NCI-H2107 (cell line): ENCODE results near the gene GPR119.
A peak's percentile ranks its signal among the peaks of the same experiment; 100 is the strongest.
"Not testable (repeated sequence)": the region's sequence is repeated elsewhere in the genome, so short reads cannot be mapped to it uniquely, and the experiment has no call there.

Experiments
- DNase-seq: peaks from one replicate; lab custom pipeline; 2025; lab: John Stamatoyannopoulos, UW

Gene GPR119

GRCh38 chrX:130385520-130385919 is at the start of gene GPR119:
GPR119 (minus strand) TSS chrX:130385674; CDS start chrX:130385447, 227 bp downstream.
- DNase-seq: no peak

GRCh38 chrX:130429236-130429635 is 43.8 kb upstream of the GPR119 start:
- not testable (repeated sequence) for DNase-seq

- no peak for DNase-seq
Observed at GRCh38 chrX:130426531-130426930, 41.1 kb upstream of the GPR119 start.

GRCh38 chrX:130419263-130419662 is 33.8 kb upstream of the GPR119 start:
- DNase-seq: no peak

- no peak for DNase-seq
Observed at GRCh38 chrX:130418740-130419139, 33.3 kb upstream of the GPR119 start.

GRCh38 chrX:130418066-130418465 is 32.6 kb upstream of the GPR119 start:
- DNase-seq: no peak

GRCh38 chrX:130416785-130417184 is 31.3 kb upstream of the GPR119 start:
- DNase-seq: no peak

GRCh38 chrX:130415201-130415600 is 29.7 kb upstream of the GPR119 start:
- DNase-seq: no peak

GRCh38 chrX:130414800-130415199 is 29.3 kb upstream of the GPR119 start:
- DNase-seq: no peak

- no peak for DNase-seq
Observed at GRCh38 chrX:130413415-130413814, 27.9 kb upstream of the GPR119 start.

- no peak for DNase-seq
Observed at GRCh38 chrX:130402208-130402684, 16.8 kb upstream of the GPR119 start.

- DNase-seq: peak; percentile 67
Observed at GRCh38 chrX:130401415-130402207, 16.1 kb upstream of the GPR119 start, which contains the start of gene RBMX2. RBMX2 (plus strand) TSS chrX:130401987; CDS start chrX:130402033, 46 bp downstream.

- DNase-seq: no peak
Observed at GRCh38 chrX:130395341-130395740, 9.9 kb upstream of the GPR119 start.

- peak; percentile 48 for DNase-seq
Observed at GRCh38 chrX:130393451-130394074, 8.1 kb upstream of the GPR119 start.

GRCh38 chrX:130386408-130386808 is 934 bp upstream of the GPR119 start:
- no peak for DNase-seq

GRCh38 chrX:130378024-130378669 is 7.3 kb downstream of the GPR119 start:
- DNase-seq: no peak

- no peak for DNase-seq
Observed at GRCh38 chrX:130376077-130376476, 9.4 kb downstream of the GPR119 start.

- DNase-seq: not testable (repeated sequence)
Observed at GRCh38 chrX:130352050-130352449, 33.4 kb downstream of the GPR119 start.

- DNase-seq: no peak
Observed at GRCh38 chrX:130351567-130351966, 33.9 kb downstream of the GPR119 start.

- no peak for DNase-seq
Observed at GRCh38 chrX:130347321-130347720, 38.2 kb downstream of the GPR119 start.

GRCh38 chrX:130343411-130343810 is 42.1 kb downstream of the GPR119 start:
- no peak for DNase-seq

GRCh38 chrX:130340271-130340670 is 45.2 kb downstream of the GPR119 start:
- no peak for DNase-seq
